CD4-positive, alpha-beta memory T cell (primary cell): ENCODE measurements around the gene COPE. TPM values are rescaled to one million over a fixed set of nuclear protein-coding genes. Genes with fewer than 3 reads are reported as not detected.
A peak's percentile ranks its signal among the peaks of the same experiment; 100 is the strongest.

Source experiments
- CTCF ChIA-PET: fragments of 350-600 bp; sonication (Branson Sonifier 250); formaldehyde crosslinking; loops from one replicate; lab custom pipeline; 2021; ENCODE audit warnings: inconsistent platforms; ENCODE audit not compliant: partially characterized antibody; lab: Charles Lee
- POLR2A ChIA-PET: fragments of 350-600 bp; sonication (Branson Sonifier 250); formaldehyde crosslinking; loops from one replicate; lab custom pipeline; 2021; ENCODE audit not compliant: partially characterized antibody; lab: Charles Lee
- DNase-seq, 5 donors: peaks; one replicate each; pipeline versions ENCODE4 v3.0.0 to v3.0.0-alpha.2; 2020 to 2022; ENCODE audit warnings: mixed read lengths in 1 of 5
- H3K27ac ChIP-seq: one replicate; pipeline ENCODE4 v1.7.0; 2013; ENCODE audit warnings: low read depth, low read length
- H3K27me3 ChIP-seq: 2 replicates; pipeline ENCODE4 v1.7.0; 2013; ENCODE audit warnings: mild to moderate bottlenecking, low read length, moderate library complexity; ENCODE audit not compliant: insufficient read depth
- H3K36me3 ChIP-seq: 2 replicates; pipeline ENCODE4 v1.7.0; 2013; ENCODE audit warnings: mild to moderate bottlenecking, low read length, moderate library complexity; ENCODE audit not compliant: insufficient read depth
- H3K4me1 ChIP-seq: 2 replicates; pipeline ENCODE4 v1.7.0; 2013; ENCODE audit warnings: mild to moderate bottlenecking, low read length, moderate library complexity; ENCODE audit not compliant: insufficient read depth
- H3K4me3 ChIP-seq, 2 donors: one replicate each; pipeline ENCODE4 v1.7.0; 2013; ENCODE audit warnings: low read length in 2 of 2, mild to moderate bottlenecking in 1 of 2
- H3K9me3 ChIP-seq, 2 donors: one replicate each; pipeline ENCODE4 v1.7.0; 2013; ENCODE audit warnings: low read length in 2 of 2, control low read depth in 1 of 2; ENCODE audit not compliant: control insufficient read depth in 1 of 2
- H3K27ac Mint-ChIP-seq, 7 donors: one replicate each; pipeline ENCODE4 v1.8.0; 2020 to 2021; ENCODE audit warnings: mixed read lengths in 7 of 7, mild to moderate bottlenecking in 6 of 7, inconsistent platforms in 3 of 7, moderate library complexity in 3 of 7
- H3K27me3 Mint-ChIP-seq, 2 donors: one replicate each; pipeline ENCODE4 v1.8.0; 2020 to 2021; ENCODE audit warnings: mixed read lengths in 2 of 2
- H3K36me3 Mint-ChIP-seq, 2 donors: one replicate each; pipeline ENCODE4 v1.8.0; 2020 to 2021; ENCODE audit warnings: mixed read lengths in 2 of 2, inconsistent platforms in 1 of 2, mild to moderate bottlenecking in 1 of 2
- H3K4me1 Mint-ChIP-seq, 4 donors: one replicate each; pipeline ENCODE4 v1.8.0; 2020 to 2021; ENCODE audit warnings: mixed read lengths in 4 of 4, mild to moderate bottlenecking in 1 of 4
- H3K4me3 Mint-ChIP-seq, 8 donors: one replicate each; pipeline ENCODE4 v1.8.0; 2020 to 2021; ENCODE audit warnings: mixed read lengths in 8 of 8, mild to moderate bottlenecking in 7 of 8, moderate library complexity in 6 of 8, inconsistent platforms in 3 of 8
- H3K9me3 Mint-ChIP-seq, 8 donors: one replicate each; pipeline ENCODE4 v1.8.0; 2020 to 2021; ENCODE audit warnings: mixed read lengths in 8 of 8, mild to moderate bottlenecking in 5 of 8, inconsistent platforms in 3 of 8, moderate library complexity in 1 of 8
- intact Hi-C: fragments of 100-400 bp; cut with micrococcal nuclease; formaldehyde crosslinking; loops from one replicate; pipeline ENCODE4 v1.15.1; 2023
- polyA plus RNA-seq, 2 donors: library from polyadenylated mRNA; unstranded; fragments of 300-500 nt; fragmentation: Illumina TruSeq; gene quantifications; one replicate each; pipeline ENCODE4 v1.2.3, GENCODE V29; 2021
- total RNA-seq, 2 experiments: library from RNA; stranded (reverse); gene quantifications; one replicate each; pipeline ENCODE4 v1.2.3, GENCODE V29; 2021

The COPE gene
- total and polyA plus RNA-seq, 4 experiments from 2014 or later: 165 to 276 (median 221) TPM

GRCh38 chr19:18854982-18855381, 64.2 kb downstream of the COPE start:
- DNase-seq: peak in 1 of 5 donors; percentile 4
- Mint-ChIP-seq H3K36me3 (peaks cover 57 to 79% of the 10 kb centered on the region in 2 donors), H3K4me3 (no peak overlapping the region), H3K4me1 (peaks cover 0 to 4% (median 2%) of the 10 kb centered on the region in 4 donors), H3K9me3 (peaks cover 0 to 2% (median 0%) of the 10 kb centered on the region in 8 donors), H3K27ac (no peak overlapping the region), H3K27me3 (no peaks in the 10 kb centered on the region)
- H3K4me1 ChIP-seq: no peaks in the 10 kb centered on the region
- H3K9me3 ChIP-seq: no peaks in the 10 kb centered on the region
- no peak overlapping the region for H3K4me3 ChIP-seq
- intact Hi-C loops: no loop called here
- POLR2A ChIA-PET: no interaction called here
- H3K27me3 ChIP-seq: no peaks in the 10 kb centered on the region
- H3K27ac ChIP-seq: no peak overlapping the region
- CTCF ChIA-PET: interaction anchor here (1.8 kb wide), 1 partner anchor 11 kb away, joined by 6 read pairs; no protein-coding TSS in a partner anchor
- peaks cover 96% of the 10 kb centered on the region for H3K36me3 ChIP-seq

DNA sequence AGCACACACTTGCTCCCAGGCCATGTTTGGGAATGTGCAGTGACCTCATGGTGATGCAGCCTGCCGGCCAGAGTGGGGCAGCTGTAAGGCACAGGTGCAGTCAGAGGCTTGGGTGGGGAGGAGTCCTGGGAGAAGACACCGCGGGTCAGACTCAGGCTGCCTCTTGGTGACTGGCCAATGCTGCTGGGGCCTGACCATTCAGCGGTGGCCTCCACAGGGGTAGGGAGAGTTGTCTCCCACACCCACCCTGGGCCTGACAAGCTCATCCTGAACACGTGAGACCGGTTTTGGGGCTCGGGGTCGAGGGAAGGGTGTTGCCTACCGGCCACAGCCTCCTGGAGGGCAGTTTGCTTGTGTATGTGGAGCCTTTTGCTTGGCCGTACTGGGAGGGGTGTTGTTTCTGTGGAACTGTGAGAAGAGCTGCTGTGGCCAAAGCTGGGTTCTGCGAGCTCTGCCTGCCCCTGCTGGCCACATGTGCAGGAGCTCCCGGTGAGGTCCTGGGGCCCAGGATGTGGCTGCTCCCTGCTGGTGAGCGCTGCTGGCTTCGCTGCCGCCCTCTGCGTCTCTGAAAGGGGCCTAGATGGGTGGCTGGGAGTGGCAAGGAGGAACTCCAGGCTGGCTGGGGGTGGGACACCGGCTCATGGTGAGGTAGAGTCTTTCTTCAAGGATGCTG, 65.3 kb downstream of the COPE start:
- peaks cover 59 to 86% of the 10 kb centered on the region in 2 donors for H3K36me3 Mint-ChIP-seq
- ChIA-PET CTCF (interaction anchor here (1.8 kb wide), 1 partner anchor 12 kb away, joined by 6 read pairs; no protein-coding TSS in a partner anchor), POLR2A (no interaction called here)
- peak in 1 of 5 donors; percentile 9 for DNase-seq
- H3K27ac Mint-ChIP-seq: no peak overlapping the region
- H3K9me3 Mint-ChIP-seq: peaks cover 0 to 2% (median 0%) of the 10 kb centered on the region in 8 donors
- Histone ChIP-seq H3K27ac (no peak overlapping the region), H3K9me3 (no peaks in the 10 kb centered on the region), H3K4me3 (no peak overlapping the region), H3K27me3 (no peaks in the 10 kb centered on the region), H3K36me3 (peaks cover 91% of the 10 kb centered on the region), H3K4me1 (peaks cover 7% of the 10 kb centered on the region)
- H3K4me3 Mint-ChIP-seq: no peak overlapping the region
- H3K27me3 Mint-ChIP-seq: no peaks in the 10 kb centered on the region
- H3K4me1 Mint-ChIP-seq: peaks cover 7 to 14% (median 11%) of the 10 kb centered on the region in 4 donors
- intact Hi-C loops: no loop called here

DNA sequence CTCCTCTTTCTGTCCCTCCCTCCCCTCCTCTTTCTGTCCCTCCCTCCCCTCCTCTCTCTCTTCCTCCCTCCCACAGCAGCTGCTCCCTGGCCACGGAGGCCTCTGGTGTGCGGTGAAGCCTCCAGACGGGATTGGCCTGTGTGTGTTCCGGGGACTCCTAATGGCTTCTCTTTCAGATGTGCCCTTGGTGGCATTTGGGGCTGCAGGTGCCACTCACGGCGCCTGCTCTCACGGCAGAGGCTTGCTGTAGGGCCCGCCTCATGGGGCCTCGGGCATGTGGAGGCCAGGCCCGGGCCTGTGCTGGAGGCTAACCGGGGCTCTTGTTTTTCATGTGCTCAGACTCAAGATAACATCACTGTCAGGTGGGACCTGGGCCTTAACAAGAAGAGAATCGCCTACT, 66.5 kb downstream of the COPE start:
- no peak overlapping the region for H3K4me3 ChIP-seq
- no peak overlapping the region for H3K27ac ChIP-seq
- DNase-seq: no peak
- Mint-ChIP-seq H3K36me3 (peaks cover 59 to 86% of the 10 kb centered on the region in 2 donors), H3K27ac (peak overlapping the region in 2 of 7 donors; percentile 35 to 65), H3K4me3 (peak overlapping the region in 1 of 8 donors; percentile 34), H3K4me1 (peaks cover 12 to 26% (median 17%) of the 10 kb centered on the region in 4 donors), H3K9me3 (peaks cover 0 to 2% (median 0%) of the 10 kb centered on the region in 8 donors), H3K27me3 (no peaks in the 10 kb centered on the region)
- intact Hi-C loops: no loop called here
- POLR2A ChIA-PET: no interaction called here
- no peaks in the 10 kb centered on the region for H3K27me3 ChIP-seq
- H3K9me3 ChIP-seq: no peaks in the 10 kb centered on the region
- peaks cover 92% of the 10 kb centered on the region for H3K36me3 ChIP-seq
- H3K4me1 ChIP-seq: peaks cover 14% of the 10 kb centered on the region
- CTCF ChIA-PET: no interaction called here

GRCh38 chr19:18851673-18852325, 67.4 kb downstream of the COPE start:
- peaks cover 83% of the 10 kb centered on the region for H3K36me3 ChIP-seq
- no peaks in the 10 kb centered on the region for H3K27me3 ChIP-seq
- Mint-ChIP-seq H3K27me3 (no peaks in the 10 kb centered on the region), H3K36me3 (peaks cover 64 to 88% of the 10 kb centered on the region in 2 donors), H3K27ac (no peak overlapping the region), H3K4me1 (peaks cover 19 to 35% (median 25%) of the 10 kb centered on the region in 4 donors), H3K9me3 (peaks cover 0 to 2% (median 0%) of the 10 kb centered on the region in 8 donors), H3K4me3 (no peak overlapping the region)
- H3K9me3 ChIP-seq: no peaks in the 10 kb centered on the region
- intact Hi-C loops: no loop called here
- no peak for DNase-seq
- ChIA-PET POLR2A (interaction anchor here (2.0 kb wide), 1 partner anchor 20 kb away, joined by 6 read pairs; the partner anchor contains the start of gene UPF1), CTCF (interaction anchor here (1.1 to 1.8 kb wide), 4 partner anchors 8 to 401 kb away, joined by 4 to 5 read pairs (median 4); no protein-coding TSS in a partner anchor)
- H3K4me3 ChIP-seq: no peak overlapping the region
- H3K4me1 ChIP-seq: peaks cover 22% of the 10 kb centered on the region
- H3K27ac ChIP-seq: no peak overlapping the region

- Mint-ChIP-seq H3K36me3 (peaks cover 56 to 84% of the 10 kb centered on the region in 2 donors), H3K4me3 (no peak overlapping the region), H3K9me3 (peaks cover 0 to 3% (median 0%) of the 10 kb centered on the region in 8 donors), H3K27me3 (no peaks in the 10 kb centered on the region), H3K4me1 (peaks cover 23 to 46% (median 33%) of the 10 kb centered on the region in 4 donors), H3K27ac (peak overlapping the region in 4 of 7 donors; percentile 6 to 88 (median 44))
- Histone ChIP-seq H3K4me1 (peaks cover 32% of the 10 kb centered on the region), H3K4me3 (no peak overlapping the region), H3K36me3 (peaks cover 72% of the 10 kb centered on the region), H3K27ac (no peak overlapping the region), H3K9me3 (no peaks in the 10 kb centered on the region), H3K27me3 (no peaks in the 10 kb centered on the region)
- DNase-seq: peak in 1 of 5 donors; percentile 6
- CTCF ChIA-PET: interaction anchor here (1.1 to 1.8 kb wide), 5 partner anchors 9 to 400 kb away, joined by 3 to 5 read pairs (median 4); no protein-coding TSS in a partner anchor
- intact Hi-C loops: no loop called here
- POLR2A ChIA-PET: interaction anchor here (1.6 to 2.0 kb wide), 2 partner anchors 12 to 19 kb away, joined by 4 to 6 read pairs; partner anchors contain the start of gene UPF1
These were observed 68.5 kb downstream of the COPE start for GRCh38 chr19:18850471-18851375.

DNA sequence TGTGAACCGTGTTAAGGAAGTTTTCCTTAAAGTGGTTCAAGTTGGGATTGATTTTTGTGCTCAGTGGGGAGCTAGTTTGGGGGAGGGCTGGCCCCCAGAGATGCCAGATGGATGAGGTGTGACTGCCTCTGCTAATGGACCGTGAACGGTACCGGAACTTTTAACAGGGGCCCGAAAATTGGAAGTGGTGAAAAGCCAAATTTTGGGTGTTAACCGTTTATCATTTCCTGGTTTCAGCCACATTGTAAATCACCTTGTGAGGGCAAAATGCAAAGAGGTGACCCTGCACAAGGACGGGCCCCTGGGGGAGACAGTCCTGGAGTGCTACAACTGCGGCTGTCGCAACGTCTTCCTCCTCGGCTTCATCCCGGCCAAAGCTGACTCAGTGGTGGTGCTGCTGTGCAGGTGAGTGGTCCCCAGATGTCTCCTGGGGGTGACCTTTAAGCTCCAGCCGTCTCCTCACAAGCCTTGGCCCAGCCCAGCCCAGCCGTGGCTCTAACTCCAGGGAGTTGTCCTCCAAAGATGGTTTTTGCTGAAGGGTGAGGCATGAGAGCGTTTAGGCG, 69.3 kb downstream of the COPE start:
- ChIA-PET POLR2A (interaction anchor here (1.6 to 2.0 kb wide), 2 partner anchors 12 to 18 kb away, joined by 4 to 6 read pairs; partner anchors contain the start of gene UPF1), CTCF (interaction anchor here (1.4 to 4.9 kb wide), 4 partner anchors 14 to 399 kb away, joined by 3 to 28 read pairs (median 4); no protein-coding TSS in a partner anchor)
- Mint-ChIP-seq H3K9me3 (peaks cover 0 to 3% (median 0%) of the 10 kb centered on the region in 8 donors), H3K4me1 (peaks cover 29 to 54% (median 40%) of the 10 kb centered on the region in 4 donors), H3K4me3 (no peak overlapping the region), H3K27me3 (no peaks in the 10 kb centered on the region), H3K36me3 (peaks cover 50 to 83% of the 10 kb centered on the region in 2 donors), H3K27ac (peak overlapping the region; percentile 2 to 88 (median 50))
- Histone ChIP-seq H3K4me3 (no peak overlapping the region), H3K27ac (peak overlapping the region; percentile 20), H3K4me1 (peaks cover 40% of the 10 kb centered on the region), H3K36me3 (peaks cover 64% of the 10 kb centered on the region), H3K27me3 (no peaks in the 10 kb centered on the region), H3K9me3 (no peaks in the 10 kb centered on the region)
- DNase-seq: no peak
- intact Hi-C loops: loop anchor here (5.0 kb wide), 1 partner anchor 398 kb away; no protein-coding TSS in a partner anchor
